Smooth muscle cell (in vitro differentiated cells): ENCODE results near the gene PRKCD. TPM values are rescaled to one million over a fixed set of nuclear protein-coding genes. Genes with fewer than 3 reads are reported as not detected.

Experiments
- DNase-seq: peaks from one replicate; lab custom pipeline; 2025; ENCODE audit not compliant: unreplicated experiment; lab: John Stamatoyannopoulos, UW
- H2AFZ ChIP-seq: fragments of 200-600 bp; sonication (generic); 2 replicates; pipeline ENCODE4 v1.6.0; 2016; ENCODE audit warnings: antibody characterized with exemption, low read depth, mild to moderate bottlenecking
- H3F3A ChIP-seq: fragments of 200-600 bp; sonication (generic); 2 replicates; pipeline ENCODE4 v1.6.0; 2017; ENCODE audit warnings: antibody characterized with exemption, low read depth
- H3K27ac ChIP-seq: fragments of 200-600 bp; sonication (generic); 2 replicates; pipeline ENCODE4 v1.5.1; 2016; ENCODE audit warnings: low read depth, mild to moderate bottlenecking
- H3K27me3 ChIP-seq: fragments of 200-600 bp; sonication (generic); 2 replicates; pipeline ENCODE4 v1.6.1; 2016; ENCODE audit warnings: low read depth, mild to moderate bottlenecking
- H3K36me3 ChIP-seq: fragments of 200-600 bp; sonication (generic); 2 replicates; pipeline ENCODE4 v1.5.1; 2016; ENCODE audit warnings: low read depth
- H3K4me1 ChIP-seq: fragments of 200-600 bp; sonication (generic); 2 replicates; pipeline ENCODE4 v1.5.1; 2016; ENCODE audit warnings: low read depth
- H3K4me2 ChIP-seq: fragments of 200-600 bp; sonication (generic); 2 replicates; pipeline ENCODE4 v1.6.0; 2016; ENCODE audit warnings: mild to moderate bottlenecking
- H3K4me3 ChIP-seq: fragments of 200-600 bp; sonication (generic); 2 replicates; pipeline ENCODE4 v1.5.1; 2016; ENCODE audit warnings: mild to moderate bottlenecking
- H3K79me2 ChIP-seq: fragments of 200-600 bp; sonication (generic); 2 replicates; pipeline ENCODE4 v1.6.0; 2016; ENCODE audit warnings: low read depth, mild to moderate bottlenecking
- H3K9ac ChIP-seq: fragments of 200-600 bp; sonication (generic); 2 replicates; pipeline ENCODE4 v1.6.0; 2016; ENCODE audit warnings: low read depth
- H3K9me3 ChIP-seq: fragments of 200-600 bp; sonication (generic); replicated peaks from 2 replicates; pipeline ENCODE4 v1.5.1; 2016; ENCODE audit warnings: low read depth
- H4K20me1 ChIP-seq: fragments of 200-600 bp; sonication (generic); 2 replicates; pipeline ENCODE4 v1.6.0; 2016; ENCODE audit warnings: low read depth
- WGBS: methylation state at CpG from one replicate; pipeline ENCODE4 v1.1.7; 2016; ENCODE audit warnings: low lambda C conversion rate; 5-methylcytosine and 5-hydroxymethylcytosine counted together
- polyA plus RNA-seq: library from polyadenylated mRNA; unstranded; fragments of >200 nt; fragmentation: Nextera tagmentation; extraction: Ambion mirVana; gene quantifications from 2 replicates; pipeline ENCODE4 v1.2.1, GENCODE V29; 2016
- total RNA-seq: library from RNA; depleted of rRNA; stranded (reverse); fragments of >200 nt; gene quantifications from 2 replicates; pipeline ENCODE4 v1.2.3, GENCODE V29; 2014
- TF ChIP-seq, protein P1 (sequence below): fragments of 200-600 bp; sonication (generic); IDR thresholded peaks from 2 replicates; pipeline ENCODE4 v1.5.1; 2017; ENCODE audit warnings: borderline replicate concordance, mild to moderate bottlenecking, antibody characterized with exemption; ENCODE audit not compliant: insufficient read depth, poor library complexity, severe bottlenecking

Gene PRKCD
- total and polyA plus RNA-seq, 2 experiments from 2014 or later = 6.1 to 22.5 TPM

DNA sequence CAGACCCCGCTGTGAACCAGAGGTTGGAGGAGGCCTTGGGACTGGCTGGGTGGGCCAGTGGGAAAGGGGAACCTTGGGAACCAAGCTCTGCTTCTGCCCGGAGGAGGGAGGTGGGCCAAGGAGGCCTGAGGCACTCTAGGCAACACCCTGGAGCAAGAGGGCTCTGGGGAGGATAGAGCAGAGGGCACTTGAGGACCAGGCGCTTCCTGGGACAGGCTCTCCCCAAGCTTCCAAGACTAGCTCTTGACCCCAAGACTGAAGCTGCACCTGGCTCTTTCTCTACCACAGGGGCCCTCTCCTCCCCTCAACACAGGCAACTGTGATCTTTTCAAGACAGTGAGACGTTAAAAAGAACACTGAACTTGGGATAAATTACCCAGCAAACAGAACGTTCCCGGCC is 74.5 kb downstream of the PRKCD start:
- WGBS = 76% methylated on average over 6 of the region's 6 CpGs
- peaks cover 7% of the 10 kb centered on the region for H3K4me1 ChIP-seq
- H3K27ac ChIP-seq = peak overlapping the region; percentile 91
- peaks cover 8% of the 10 kb centered on the region for H3K79me2 ChIP-seq
- TF ChIP-seq, protein P1, sequence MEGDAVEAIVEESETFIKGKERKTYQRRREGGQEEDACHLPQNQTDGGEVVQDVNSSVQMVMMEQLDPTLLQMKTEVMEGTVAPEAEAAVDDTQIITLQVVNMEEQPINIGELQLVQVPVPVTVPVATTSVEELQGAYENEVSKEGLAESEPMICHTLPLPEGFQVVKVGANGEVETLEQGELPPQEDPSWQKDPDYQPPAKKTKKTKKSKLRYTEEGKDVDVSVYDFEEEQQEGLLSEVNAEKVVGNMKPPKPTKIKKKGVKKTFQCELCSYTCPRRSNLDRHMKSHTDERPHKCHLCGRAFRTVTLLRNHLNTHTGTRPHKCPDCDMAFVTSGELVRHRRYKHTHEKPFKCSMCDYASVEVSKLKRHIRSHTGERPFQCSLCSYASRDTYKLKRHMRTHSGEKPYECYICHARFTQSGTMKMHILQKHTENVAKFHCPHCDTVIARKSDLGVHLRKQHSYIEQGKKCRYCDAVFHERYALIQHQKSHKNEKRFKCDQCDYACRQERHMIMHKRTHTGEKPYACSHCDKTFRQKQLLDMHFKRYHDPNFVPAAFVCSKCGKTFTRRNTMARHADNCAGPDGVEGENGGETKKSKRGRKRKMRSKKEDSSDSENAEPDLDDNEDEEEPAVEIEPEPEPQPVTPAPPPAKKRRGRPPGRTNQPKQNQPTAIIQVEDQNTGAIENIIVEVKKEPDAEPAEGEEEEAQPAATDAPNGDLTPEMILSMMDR = no peak
- H3F3A ChIP-seq = peaks cover 23% of the 10 kb centered on the region
- H3K4me3 ChIP-seq = no peak overlapping the region
- no peaks in the 10 kb centered on the region for H3K27me3 ChIP-seq
- H3K36me3 ChIP-seq = no peaks in the 10 kb centered on the region
- H3K9me3 ChIP-seq = no peaks in the 10 kb centered on the region
- peaks cover 7% of the 10 kb centered on the region for H4K20me1 ChIP-seq
- no peak overlapping the region for H2AFZ ChIP-seq
- no peak overlapping the region for H3K4me2 ChIP-seq
- DNase-seq = no peak
- H3K9ac ChIP-seq = no peak overlapping the region

DNA sequence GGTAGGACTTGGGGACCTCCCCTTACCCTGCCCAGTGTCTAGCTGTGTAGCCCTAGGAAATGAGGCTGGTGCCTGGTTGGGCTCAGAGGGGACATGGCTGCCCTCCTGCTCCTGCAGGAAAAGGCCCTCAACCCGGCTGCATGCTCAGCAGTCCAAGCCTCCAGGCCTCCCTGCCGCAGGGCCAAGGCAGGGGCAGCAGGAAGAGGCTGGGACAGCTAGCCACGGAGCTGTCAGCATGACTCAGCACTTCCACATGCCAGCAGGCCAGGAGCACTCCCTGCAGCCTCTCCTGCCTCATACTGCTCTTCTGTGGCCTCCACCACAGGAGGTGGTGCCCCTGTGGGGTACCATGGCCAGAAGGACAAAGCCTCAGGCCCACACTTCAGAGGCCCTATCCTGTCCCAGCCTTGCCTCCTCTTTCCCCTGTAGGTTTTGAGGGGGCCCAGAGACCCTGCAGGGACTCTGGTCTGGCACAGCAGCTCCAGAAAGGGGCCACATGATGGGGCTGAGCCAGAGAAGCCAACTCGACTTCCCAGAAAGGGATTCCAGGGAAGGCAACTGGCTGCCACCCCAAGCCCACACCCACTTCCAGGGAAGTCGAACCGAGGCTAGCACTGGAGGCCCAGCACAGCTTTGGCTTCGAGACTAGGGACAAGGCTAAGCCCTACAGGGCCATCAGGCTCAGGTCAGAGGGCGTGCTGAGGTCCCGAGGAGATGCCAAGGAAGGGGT is 75.3 kb downstream of the PRKCD start:
- peak overlapping the region; percentile 91 for H3K27ac ChIP-seq
- H3K27me3 ChIP-seq = no peaks in the 10 kb centered on the region
- TF ChIP-seq, protein P1 = no peak
- WGBS = 47% methylated on average over 9 of the region's 9 CpGs
- no peak overlapping the region for H2AFZ ChIP-seq
- peaks cover 7% of the 10 kb centered on the region for H3K4me1 ChIP-seq
- H3F3A ChIP-seq = peaks cover 28% of the 10 kb centered on the region
- peaks cover 14% of the 10 kb centered on the region for H3K79me2 ChIP-seq
- H4K20me1 ChIP-seq = peaks cover 15% of the 10 kb centered on the region
- peak overlapping the region; percentile 9 for H3K9ac ChIP-seq
- DNase-seq = no peak
- no peaks in the 10 kb centered on the region for H3K9me3 ChIP-seq
- H3K36me3 ChIP-seq = no peaks in the 10 kb centered on the region
- H3K4me2 ChIP-seq = peak overlapping the region; percentile 56
- no peak overlapping the region for H3K4me3 ChIP-seq

DNA sequence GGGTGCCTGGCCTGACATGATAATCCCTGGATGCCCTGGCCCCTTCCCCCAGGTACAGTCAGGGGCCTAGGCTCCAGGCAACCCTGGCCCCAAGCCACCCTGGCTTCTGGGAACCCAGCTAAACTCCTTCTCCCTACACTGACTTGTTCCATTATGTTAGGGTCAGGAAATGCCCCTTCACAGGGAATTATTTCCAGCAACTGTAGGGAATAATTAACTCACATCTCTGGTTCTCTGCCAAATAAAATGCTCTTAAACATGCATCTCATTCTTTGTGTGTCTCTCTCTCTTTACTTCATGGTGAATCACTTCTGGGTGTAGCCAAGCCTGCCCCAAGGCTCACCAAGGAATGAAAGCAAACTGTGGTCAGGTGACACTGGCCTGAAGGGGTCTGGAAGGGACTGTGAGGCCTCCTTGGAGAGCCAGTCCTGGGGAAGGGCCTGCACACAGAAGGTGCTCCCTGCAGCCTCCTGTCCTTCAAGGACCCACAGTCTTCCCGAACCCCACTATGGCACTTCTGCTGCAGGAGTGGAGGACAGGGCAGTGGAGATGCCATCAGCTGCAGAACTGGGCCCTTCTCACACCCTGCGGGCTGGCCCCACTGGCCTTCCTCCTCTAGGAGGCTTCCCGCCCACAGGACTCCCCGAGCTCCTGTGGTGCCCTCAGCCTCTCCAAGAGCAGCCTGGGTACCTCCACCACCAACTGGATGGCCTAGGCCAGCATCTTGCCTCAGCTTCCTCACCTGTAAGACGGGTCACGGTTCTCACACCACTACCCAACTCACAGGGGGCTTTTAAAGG is 77.2 kb downstream of the PRKCD start:
- no peaks in the 10 kb centered on the region for H3K27me3 ChIP-seq
- H3K9me3 ChIP-seq = no peaks in the 10 kb centered on the region
- H3K79me2 ChIP-seq = peaks cover 34% of the 10 kb centered on the region
- no peaks in the 10 kb centered on the region for H3K36me3 ChIP-seq
- no peak overlapping the region for H3K4me3 ChIP-seq
- WGBS = 96% methylated on average over 6 of the region's 6 CpGs
- H3F3A ChIP-seq = peaks cover 28% of the 10 kb centered on the region
- TF ChIP-seq, protein P1 = no peak
- no peak for DNase-seq
- peaks cover 12% of the 10 kb centered on the region for H3K4me1 ChIP-seq
- H2AFZ ChIP-seq = no peak overlapping the region
- H4K20me1 ChIP-seq = peaks cover 34% of the 10 kb centered on the region
- peak overlapping the region; percentile 43 for H3K4me2 ChIP-seq
- H3K27ac ChIP-seq = peak overlapping the region; percentile 91
- H3K9ac ChIP-seq = peak overlapping the region; percentile 13
